GM23248 (cell line): ENCODE results near the gene OR5H15. TPM values are rescaled to one million over a fixed set of nuclear protein-coding genes. Genes with fewer than 3 reads are reported as not detected.
"Not testable (repeated sequence)": the region's sequence is repeated elsewhere in the genome, so short reads cannot be mapped to it uniquely, and the experiment has no call there.

Experiments used
- DNase-seq: peaks from one replicate; pipeline ENCODE4 v3.0.0-alpha.2; 2015
- H2AFZ ChIP-seq: fragments of 200-600 bp; sonication (generic); 2 replicates; pipeline ENCODE4 v1.6.1; 2016; ENCODE audit warnings: antibody characterized with exemption
- H3F3A ChIP-seq: fragments of 200-600 bp; sonication (generic); 2 replicates; pipeline ENCODE4 v1.6.1; 2016; ENCODE audit warnings: mild to moderate bottlenecking, antibody characterized with exemption, mixed run types; ENCODE audit not compliant: insufficient read depth
- H3K27ac ChIP-seq: fragments of 200-600 bp; sonication (generic); 2 replicates; pipeline ENCODE4 v1.5.1; 2016; ENCODE audit warnings: mild to moderate bottlenecking
- H3K27me3 ChIP-seq: fragments of 200-600 bp; sonication (generic); replicated peaks from 2 replicates; pipeline ENCODE4 v1.6.1; 2016; ENCODE audit warnings: mild to moderate bottlenecking; ENCODE audit not compliant: insufficient read depth
- H3K36me3 ChIP-seq: fragments of 200-600 bp; sonication (generic); 2 replicates; pipeline ENCODE4 v1.6.1; 2016; ENCODE audit warnings: low read depth, mild to moderate bottlenecking
- H3K4me1 ChIP-seq: fragments of 200-600 bp; sonication (generic); 2 replicates; pipeline ENCODE4 v1.6.1; 2016; ENCODE audit warnings: mild to moderate bottlenecking; ENCODE audit not compliant: insufficient read depth
- H3K4me2 ChIP-seq: fragments of 200-600 bp; sonication (generic); one replicate; pipeline ENCODE4 v1.6.1; 2016; ENCODE audit warnings: mild to moderate bottlenecking; ENCODE audit not compliant: unreplicated experiment
- H3K4me3 ChIP-seq: fragments of 200-600 bp; sonication (generic); 2 replicates; pipeline ENCODE4 v1.5.1; 2016; ENCODE audit warnings: mild to moderate bottlenecking
- H3K79me2 ChIP-seq: fragments of 200-600 bp; sonication (generic); 2 replicates; pipeline ENCODE4 v1.6.1; 2016; ENCODE audit warnings: mild to moderate bottlenecking; ENCODE audit not compliant: insufficient read depth
- H3K9ac ChIP-seq: fragments of 200-600 bp; sonication (generic); 2 replicates; pipeline ENCODE4 v1.6.1; 2016; ENCODE audit warnings: mild to moderate bottlenecking
- H3K9me2 ChIP-seq: fragments of 200-600 bp; sonication (generic); 2 replicates; pipeline ENCODE4 v1.6.1; 2016; ENCODE audit warnings: mixed run types, mild to moderate bottlenecking, moderate library complexity; ENCODE audit not compliant: insufficient read depth
- H3K9me3 ChIP-seq: fragments of 200-600 bp; sonication (generic); one replicate; pipeline ENCODE4 v1.6.1; 2017; ENCODE audit warnings: low read depth
- H4K20me1 ChIP-seq: fragments of 200-600 bp; sonication (generic); 2 replicates; pipeline ENCODE4 v1.6.0; 2016; ENCODE audit not compliant: insufficient read depth
- EZH2 ChIP-seq: fragments of 200-600 bp; sonication (generic); IDR thresholded peaks from 2 replicates; pipeline ENCODE4 v1.6.1; 2018; ENCODE audit warnings: antibody characterized with exemption, mild to moderate bottlenecking; ENCODE audit not compliant: insufficient read depth, poor library complexity, severe bottlenecking
- EZH2phosphoT487 ChIP-seq: fragments of 200-600 bp; sonication (generic); IDR thresholded peaks from 2 replicates; pipeline ENCODE4 v1.6.1; 2018; ENCODE audit warnings: antibody characterized with exemption, moderate library complexity, mild to moderate bottlenecking, low read depth; ENCODE audit not compliant: insufficient read depth
- WGBS, 2 experiments: methylation state at CpG; one replicate each; pipeline ENCODE4 v1.1.6; 2015 to 2017; ENCODE audit warnings: low lambda C conversion rate in 2 of 2, low coverage in 1 of 2; ENCODE audit errors: missing lambda C conversion rate in 2 of 2; 5-methylcytosine and 5-hydroxymethylcytosine counted together
- in situ Hi-C: fragments of 300-500 bp; cut with MboI; formaldehyde crosslinking; loops from 2 replicates; pipeline ENCODE4 v1.15.0; 2020
- polyA plus RNA-seq: library from polyadenylated mRNA; unstranded; fragments of >200 nt; fragmentation: Nextera tagmentation; extraction: Ambion mirVana; gene quantifications from 2 replicates; pipeline ENCODE4 v1.2.1, GENCODE V29; 2016
- total RNA-seq: library from RNA; depleted of rRNA; stranded (reverse); fragments of >200 nt; shearing (Covaris generic); gene quantifications from 2 replicates; pipeline ENCODE4 v1.2.3, GENCODE V29; 2014; rRNA removed

The OR5H15 gene
- total RNA-seq (not detected in 2 replicates), polyA plus RNA-seq (not detected in 2 replicates)

DNA sequence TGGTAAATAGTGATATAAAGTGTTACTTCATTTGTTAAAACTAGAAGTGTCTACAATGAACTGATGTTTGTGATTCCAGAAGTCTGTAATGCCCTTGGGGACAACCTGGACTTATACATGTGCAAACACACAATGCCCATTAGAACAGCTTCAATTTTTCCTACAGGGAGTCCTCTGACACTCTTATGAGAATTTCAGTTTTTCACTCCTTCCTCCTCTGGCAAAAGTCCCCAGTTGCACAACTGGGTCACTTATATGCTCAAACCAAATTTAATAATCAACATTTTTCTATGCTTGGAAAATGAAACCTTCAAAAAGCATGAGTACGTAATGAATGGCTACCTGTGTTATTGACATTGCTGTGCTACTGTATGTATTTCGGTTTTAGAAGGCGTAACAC lies at the start of gene OR5H15:
OR5H15 (plus strand) TSS at position 301 of the 400 bp plus-strand sequence. CDS start 2,004 bp downstream, outside the sequence.
- TF ChIP-seq EZH2: no peak
- TF ChIP-seq EZH2phosphoT487: no peak
- Histone ChIP-seq H3K27me3 (no peaks in the 10 kb centered on the region), H3K9me2 (no peaks in the 10 kb centered on the region), H3K36me3 (no peaks in the 10 kb centered on the region), H3K4me3 (no peak within 1 kb of the TSS), H3K4me2 (no peak within 1 kb of the TSS), H3K4me1 (no peaks in the 10 kb centered on the region), H3K79me2 (no peaks in the 10 kb centered on the region), H3K27ac (no peak within 1 kb of the TSS), H2AFZ (no peak within 1 kb of the TSS), H3K9ac (no peak within 1 kb of the TSS), H3F3A (no peaks in the 10 kb centered on the region), H3K9me3 (no peaks in the 10 kb centered on the region), H4K20me1 (no peaks in the 10 kb centered on the region)
- no peak for DNase-seq
- 28 to 33% methylated on average over 3 of the region's 3 CpGs for WGBS, 2 experiments
- in situ Hi-C loops: no loop called here

- no peak within 1 kb of the TSS for H3K9ac ChIP-seq
- no peak within 1 kb of the TSS for H3K27ac ChIP-seq
- no peak within 1 kb of the TSS for H2AFZ ChIP-seq
- no peaks in the 10 kb centered on the region for H4K20me1 ChIP-seq
- in situ Hi-C loops: no loop called here
- no peak within 1 kb of the TSS for H3K4me2 ChIP-seq
- no peaks in the 10 kb centered on the region for H3K9me3 ChIP-seq
- no peaks in the 10 kb centered on the region for H3F3A ChIP-seq
- H3K27me3 ChIP-seq: no peaks in the 10 kb centered on the region
- H3K79me2 ChIP-seq: no peaks in the 10 kb centered on the region
- H3K36me3 ChIP-seq: no peaks in the 10 kb centered on the region
- 17 to 18% methylated on average over 1 of the region's 1 CpG for WGBS, 2 experiments
- TF ChIP-seq EZH2phosphoT487 (no peak), EZH2 (no peak)
- DNase-seq: no peak
- no peaks in the 10 kb centered on the region for H3K9me2 ChIP-seq
- H3K4me1 ChIP-seq: no peaks in the 10 kb centered on the region
- no peak within 1 kb of the TSS for H3K4me3 ChIP-seq
Observed at GRCh38 chr3:98130421-98130820, 36.1 kb upstream of the OR5H15 start, which contains the start of gene OR5H1. Gene OR5H1, plus strand, starts transcription at chr3:98130721. Its CDS starts 1,977 bp downstream, at chr3:98132698.

GRCh38 chr3:98136631-98137030 lies 29.9 kb upstream of the OR5H15 start:
- Histone ChIP-seq H3K9me2 (no peaks in the 10 kb centered on the region), H3K4me2 (no peak overlapping the region), H3K36me3 (no peaks in the 10 kb centered on the region), H3K9me3 (no peaks in the 10 kb centered on the region), H3K4me3 (no peak overlapping the region), H4K20me1 (no peaks in the 10 kb centered on the region), H3K9ac (no peak overlapping the region), H3K27me3 (no peaks in the 10 kb centered on the region), H3K79me2 (no peaks in the 10 kb centered on the region), H2AFZ (no peak overlapping the region), H3K27ac (no peak overlapping the region), H3F3A (no peaks in the 10 kb centered on the region), H3K4me1 (no peaks in the 10 kb centered on the region)
- 4 to 5% methylated on average over 3 of the region's 3 CpGs for WGBS, 2 experiments
- in situ Hi-C loops: no loop called here
- TF ChIP-seq EZH2phosphoT487 (no peak), EZH2 (no peak)
- DNase-seq: no peak

GRCh38 chr3:98137826-98138557 lies 28.5 kb upstream of the OR5H15 start:
- H3K9me2 ChIP-seq, H3K27ac ChIP-seq, H3K36me3 ChIP-seq, DNase-seq, H3K9me3 ChIP-seq, H3K4me3 ChIP-seq, in situ Hi-C loops, H3K9ac ChIP-seq, H3K4me1 ChIP-seq, H3K27me3 ChIP-seq, H4K20me1 ChIP-seq, H3F3A ChIP-seq, H3K79me2 ChIP-seq, H3K4me2 ChIP-seq, H2AFZ ChIP-seq: not testable (repeated sequence)
- 42 to 44% methylated on average over 23 of the region's 23 CpGs for WGBS, 2 experiments

GRCh38 chr3:98140531-98140930 lies 26.0 kb upstream of the OR5H15 start:
- Histone ChIP-seq H4K20me1 (no peaks in the 10 kb centered on the region), H3K27me3 (no peaks in the 10 kb centered on the region), H3K79me2 (no peaks in the 10 kb centered on the region), H3K4me2 (no peak overlapping the region), H3K36me3 (no peaks in the 10 kb centered on the region), H3K9ac (no peak overlapping the region), H3K27ac (no peak overlapping the region), H2AFZ (no peak overlapping the region), H3K9me2 (no peaks in the 10 kb centered on the region), H3K9me3 (no peaks in the 10 kb centered on the region), H3K4me3 (no peak overlapping the region), H3K4me1 (no peaks in the 10 kb centered on the region), H3F3A (no peaks in the 10 kb centered on the region)
- in situ Hi-C loops: no loop called here
- TF ChIP-seq EZH2 (no peak), EZH2phosphoT487 (no peak)
- DNase-seq: no peak
